ENCODE measurements around the gene SPIN1. TPM values are rescaled to one million over a fixed set of nuclear protein-coding genes. Genes with fewer than 3 reads are reported as not detected.

SPIN1 gene
- total RNA-seq, 1 donor from 2014 or later, result 57.4 TPM

DNA sequence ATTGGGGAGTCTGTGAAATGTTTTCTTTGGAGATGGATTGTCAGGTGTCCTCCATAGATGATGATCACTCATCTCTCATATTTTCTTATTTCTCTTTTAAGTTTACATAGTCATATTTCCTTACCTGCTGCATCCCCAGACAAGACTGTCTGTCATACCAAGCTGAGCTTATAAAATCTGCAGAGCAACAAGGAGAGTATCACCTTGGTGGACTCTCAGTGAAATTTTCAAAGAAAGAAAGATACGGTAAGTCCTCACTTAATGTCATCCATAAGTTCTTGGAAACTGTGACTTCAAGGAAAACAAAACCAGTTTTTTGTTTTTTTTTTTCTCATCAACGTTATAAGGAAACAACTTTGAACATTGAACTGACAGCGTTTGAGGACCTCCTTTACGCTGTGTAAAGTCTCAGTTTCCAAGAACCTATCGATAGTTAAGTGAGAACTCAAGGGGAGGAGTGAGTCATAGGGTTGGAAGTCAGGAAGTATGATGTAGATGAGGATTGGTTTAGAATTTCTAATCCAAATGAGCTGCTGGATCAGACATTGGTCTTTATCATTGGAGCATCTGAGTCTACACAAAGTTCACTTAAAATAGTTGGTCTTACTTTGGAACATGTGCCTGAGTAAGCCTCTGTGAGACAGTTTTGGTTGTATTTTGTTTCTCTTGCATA, 45.5 kb downstream of the SPIN1 start:
- TF ChIP-seq, protein P1, sequence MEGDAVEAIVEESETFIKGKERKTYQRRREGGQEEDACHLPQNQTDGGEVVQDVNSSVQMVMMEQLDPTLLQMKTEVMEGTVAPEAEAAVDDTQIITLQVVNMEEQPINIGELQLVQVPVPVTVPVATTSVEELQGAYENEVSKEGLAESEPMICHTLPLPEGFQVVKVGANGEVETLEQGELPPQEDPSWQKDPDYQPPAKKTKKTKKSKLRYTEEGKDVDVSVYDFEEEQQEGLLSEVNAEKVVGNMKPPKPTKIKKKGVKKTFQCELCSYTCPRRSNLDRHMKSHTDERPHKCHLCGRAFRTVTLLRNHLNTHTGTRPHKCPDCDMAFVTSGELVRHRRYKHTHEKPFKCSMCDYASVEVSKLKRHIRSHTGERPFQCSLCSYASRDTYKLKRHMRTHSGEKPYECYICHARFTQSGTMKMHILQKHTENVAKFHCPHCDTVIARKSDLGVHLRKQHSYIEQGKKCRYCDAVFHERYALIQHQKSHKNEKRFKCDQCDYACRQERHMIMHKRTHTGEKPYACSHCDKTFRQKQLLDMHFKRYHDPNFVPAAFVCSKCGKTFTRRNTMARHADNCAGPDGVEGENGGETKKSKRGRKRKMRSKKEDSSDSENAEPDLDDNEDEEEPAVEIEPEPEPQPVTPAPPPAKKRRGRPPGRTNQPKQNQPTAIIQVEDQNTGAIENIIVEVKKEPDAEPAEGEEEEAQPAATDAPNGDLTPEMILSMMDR (conservative IDR thresholded peaks at IDR 0.05; ENCODE audit: low read depth, low read length), result no peak
- no peak for DNase-seq (ENCODE audit: low read depth)
- no peak overlapping the region for H3K4me3 ChIP-seq (ENCODE audit: low read depth, low read length)

DNA sequence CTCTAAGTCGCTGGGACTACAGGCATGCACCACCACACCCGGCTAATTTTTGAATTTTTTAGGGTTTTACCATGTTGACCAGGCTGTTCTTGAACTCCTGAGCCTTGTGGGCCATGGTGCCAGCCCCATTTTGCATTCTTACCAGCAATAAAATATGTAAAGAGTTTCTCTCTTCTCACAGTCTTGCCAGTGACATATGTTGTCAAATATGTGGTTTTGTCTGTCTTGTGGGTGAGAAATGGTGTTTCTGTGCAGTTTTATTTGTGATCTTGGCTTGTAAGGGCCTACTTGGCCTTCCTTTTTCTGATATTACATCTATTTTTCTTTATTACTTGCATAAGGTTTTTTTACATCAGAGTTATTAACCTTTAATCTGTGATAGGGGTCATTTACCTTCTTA, 47.1 kb downstream of the SPIN1 start:
- H3K4me3 ChIP-seq (ENCODE audit: low read depth, low read length), result no peak overlapping the region
- TF ChIP-seq, protein P1 (conservative IDR thresholded peaks at IDR 0.05; ENCODE audit: low read depth, low read length), result no peak
- DNase-seq (ENCODE audit: low read depth), result no peak

DNA sequence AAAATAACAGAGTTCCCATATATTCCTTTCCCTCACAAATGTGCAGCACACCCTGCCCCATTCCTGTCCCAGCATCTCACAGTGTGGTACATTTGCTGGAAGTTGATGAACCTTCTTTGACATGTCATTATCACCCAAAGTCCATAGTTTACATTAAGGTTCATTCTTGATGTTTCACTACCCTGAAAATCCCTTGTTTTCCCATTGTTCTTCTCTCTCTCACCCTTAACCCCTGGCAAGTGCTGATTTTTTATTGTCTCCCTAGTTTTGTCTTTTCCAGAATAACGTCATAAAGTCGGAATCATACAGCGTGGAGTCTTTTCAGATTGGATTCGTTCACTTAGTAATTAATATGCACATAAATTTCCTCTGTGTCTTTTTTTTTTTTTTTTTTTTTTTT, 48.1 kb downstream of the SPIN1 start:
- no peak for DNase-seq (ENCODE audit: low read depth)
- no peak overlapping the region for H3K4me3 ChIP-seq (ENCODE audit: low read depth, low read length)
- TF ChIP-seq, protein P1 (conservative IDR thresholded peaks at IDR 0.05; ENCODE audit: low read depth, low read length), result no peak

DNA sequence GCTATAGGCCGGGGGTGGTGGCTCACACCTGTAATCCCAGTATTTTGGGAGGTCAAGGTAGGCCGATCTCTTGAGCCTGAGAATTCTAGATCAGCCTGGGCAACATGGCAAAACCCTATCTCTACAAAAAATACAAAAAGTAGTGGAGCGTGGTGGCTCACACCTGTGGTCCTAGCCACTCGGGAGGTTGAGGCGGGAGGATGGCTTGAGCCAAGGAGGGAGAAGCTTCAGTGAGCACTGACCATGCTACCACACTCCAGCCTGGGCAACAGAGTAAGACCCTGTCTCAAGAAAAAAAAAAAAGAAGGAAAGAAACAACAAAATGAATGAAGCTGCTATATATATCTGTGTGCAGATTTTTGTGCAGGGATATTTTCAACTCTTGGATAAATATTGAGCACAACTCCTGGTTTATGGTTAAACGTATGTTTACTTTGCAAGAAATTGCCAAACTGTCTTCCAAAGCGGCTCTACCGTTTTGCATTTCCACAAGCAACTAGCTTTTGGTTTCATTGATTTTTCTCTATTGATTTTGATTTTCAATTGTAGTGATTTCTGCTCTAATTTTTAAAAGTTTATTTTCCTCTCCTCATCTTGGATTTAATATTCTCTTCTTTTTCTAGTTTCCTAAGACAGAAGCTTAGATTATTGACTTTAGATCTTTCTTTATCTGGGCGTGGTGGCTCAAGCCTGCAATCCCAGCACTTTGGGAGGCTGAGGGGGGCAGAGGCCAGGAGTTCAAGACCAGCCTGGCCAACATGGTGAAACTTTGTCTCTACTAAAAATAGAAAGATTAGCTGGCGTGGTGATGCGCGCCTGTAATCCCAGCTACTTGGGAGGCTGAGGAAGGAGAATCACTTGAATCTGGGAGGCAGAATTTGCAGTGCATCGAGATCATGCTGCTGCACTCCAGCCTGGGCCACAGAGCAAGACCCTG, 49.2 kb downstream of the SPIN1 start:
- DNase-seq (ENCODE audit: low read depth), result no peak
- TF ChIP-seq, protein P1 (conservative IDR thresholded peaks at IDR 0.05; ENCODE audit: low read depth, low read length), result no peak
- H3K4me3 ChIP-seq (ENCODE audit: low read depth, low read length), result no peak overlapping the region

DNA sequence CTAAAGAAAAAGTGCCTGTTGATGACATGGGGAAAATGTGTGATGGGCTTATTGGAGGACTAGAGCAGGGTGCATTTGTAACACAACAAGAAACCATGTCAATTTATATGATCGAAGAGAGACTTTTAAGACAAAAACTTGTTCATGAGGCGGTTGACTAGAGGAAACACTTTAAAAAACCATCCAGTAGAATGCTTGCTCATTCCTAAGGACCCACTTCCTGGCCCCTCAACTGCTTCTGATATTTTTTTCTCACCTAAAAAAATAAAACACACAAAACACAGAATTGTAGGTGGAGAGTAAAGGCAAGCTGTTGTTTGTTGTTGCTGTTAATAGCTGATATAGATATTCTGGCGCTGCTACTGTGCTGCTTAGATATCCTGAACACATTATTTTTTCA, 50.6 kb downstream of the SPIN1 start:
- no peak for DNase-seq (ENCODE audit: low read depth)
- TF ChIP-seq, protein P1 (conservative IDR thresholded peaks at IDR 0.05; ENCODE audit: low read depth, low read length), result no peak
- no peak overlapping the region for H3K4me3 ChIP-seq (ENCODE audit: low read depth, low read length)

DNA sequence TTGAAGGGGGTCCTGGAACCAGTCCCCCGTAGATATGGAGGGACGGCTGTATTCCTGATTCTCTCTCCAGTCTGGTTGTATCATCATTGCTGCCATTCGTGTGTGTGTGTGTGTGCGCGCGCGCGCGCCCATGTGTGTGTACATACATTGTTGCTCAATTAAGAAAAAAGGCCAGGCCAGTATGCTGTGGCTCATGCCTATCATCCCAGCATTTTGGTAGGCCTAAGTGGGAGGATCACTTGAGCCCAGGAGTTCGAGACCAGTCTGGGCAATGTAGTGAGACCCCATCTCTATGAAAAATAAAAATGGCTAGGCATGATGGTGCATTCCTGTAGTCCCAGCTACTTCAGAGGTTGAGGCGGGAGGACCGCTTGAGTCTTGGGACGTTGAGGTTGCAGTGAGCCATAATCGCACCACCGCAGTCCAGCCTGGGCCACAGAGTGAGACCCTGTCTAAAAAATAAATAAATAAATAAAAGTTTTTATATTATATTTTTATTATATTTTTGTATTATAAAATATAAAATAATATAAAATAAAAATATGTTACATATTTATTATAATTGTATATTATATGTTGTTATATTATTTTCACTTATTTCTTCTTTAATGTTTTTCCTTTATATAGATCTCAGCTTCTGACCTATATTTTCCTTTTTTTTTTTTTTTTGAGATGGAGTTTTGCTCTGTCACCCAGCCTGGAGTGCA, 53.2 kb downstream of the SPIN1 start:
- no peak for DNase-seq (ENCODE audit: low read depth)
- H3K4me3 ChIP-seq (ENCODE audit: low read depth, low read length), result no peak overlapping the region
- TF ChIP-seq, protein P1 (conservative IDR thresholded peaks at IDR 0.05; ENCODE audit: low read depth, low read length), result no peak

Measured in epithelial cell of proximal tubule (primary cell).